ENCODE results near the gene STAT1.

Gene STAT1

DNA sequence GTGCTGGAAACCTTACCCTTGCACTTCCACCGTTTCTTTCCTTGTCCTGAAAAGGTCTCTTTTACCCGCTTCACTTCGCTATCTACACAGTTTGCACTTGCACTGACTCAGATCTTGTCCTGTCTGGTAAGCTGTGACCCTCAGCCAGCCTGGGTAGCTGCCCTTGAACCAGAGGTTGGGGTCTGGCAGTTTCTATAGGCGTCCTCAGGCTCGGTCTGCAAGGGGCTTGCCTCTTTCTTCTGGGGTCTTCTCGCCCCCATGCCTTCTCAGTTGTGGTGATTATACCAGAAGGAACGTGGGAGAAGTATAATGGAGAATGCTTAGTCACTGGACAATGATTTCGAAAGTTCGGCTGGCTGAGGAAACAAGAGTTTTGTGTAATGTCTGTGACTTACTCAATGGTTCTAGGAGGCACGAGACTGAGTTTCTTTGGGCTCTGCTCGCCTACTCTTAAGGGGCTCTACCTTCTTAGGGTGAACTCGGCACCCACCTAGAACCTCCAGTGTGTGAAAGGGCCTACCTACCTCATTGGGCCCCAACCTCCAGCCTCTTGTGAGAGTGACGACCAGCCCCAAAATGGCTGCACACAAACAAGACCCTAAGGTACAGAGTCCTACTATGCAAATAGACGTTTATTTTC is 6.9 kb upstream of the STAT1 start:
- H3K27me3 Mint-ChIP-seq (ENCODE audit: low read depth), result no peaks in the 10 kb centered on the region
- no peak overlapping the region for H3K4me3 Mint-ChIP-seq
- H3K4me1 Mint-ChIP-seq (ENCODE audit: low read depth), result peaks cover 31% of the 10 kb centered on the region
- H3K36me3 Mint-ChIP-seq (ENCODE audit: low read depth), result peaks cover 10% of the 10 kb centered on the region
- no peak overlapping the region for H3K27ac Mint-ChIP-seq
- DNase-seq (ENCODE audit: low spot score), result peak; percentile 61
- peaks cover under 1% of the 10 kb centered on the region for H3K9me3 Mint-ChIP-seq

DNA sequence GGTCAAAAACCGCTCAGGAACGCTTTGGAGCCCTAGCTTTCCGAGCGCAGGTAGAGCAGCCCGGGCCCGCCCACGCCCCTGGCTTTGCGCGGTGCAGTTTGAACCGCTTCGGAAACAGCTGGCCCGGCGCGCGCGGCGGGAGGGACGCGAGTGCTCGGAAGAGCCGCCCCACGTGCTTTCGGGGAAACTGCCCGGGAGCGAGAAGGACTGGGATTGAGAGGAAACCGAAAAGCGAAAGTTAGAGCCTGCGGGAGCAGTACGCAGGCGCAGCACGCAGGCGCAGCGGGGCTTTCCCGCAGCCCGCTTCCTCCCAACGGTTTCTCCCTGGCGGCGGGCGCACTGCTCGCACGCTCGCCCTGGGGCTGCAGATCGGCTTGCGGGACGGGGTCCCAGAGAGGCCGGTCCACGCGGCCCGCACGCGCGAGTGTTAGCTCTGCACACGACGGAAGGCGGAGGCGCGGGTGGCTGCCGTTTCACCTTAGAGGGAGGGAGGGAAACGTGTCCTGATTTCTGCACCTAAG is 6.3 kb upstream of the STAT1 start:
- no peaks in the 10 kb centered on the region for H3K27me3 Mint-ChIP-seq (ENCODE audit: low read depth)
- peak; percentile 97 for DNase-seq (ENCODE audit: low spot score)
- H3K36me3 Mint-ChIP-seq (ENCODE audit: low read depth), result peaks cover 7% of the 10 kb centered on the region
- H3K4me1 Mint-ChIP-seq (ENCODE audit: low read depth), result peaks cover 28% of the 10 kb centered on the region
- no peak overlapping the region for H3K4me3 Mint-ChIP-seq
- peaks cover 4% of the 10 kb centered on the region for H3K9me3 Mint-ChIP-seq
- no peak overlapping the region for H3K27ac Mint-ChIP-seq

DNA sequence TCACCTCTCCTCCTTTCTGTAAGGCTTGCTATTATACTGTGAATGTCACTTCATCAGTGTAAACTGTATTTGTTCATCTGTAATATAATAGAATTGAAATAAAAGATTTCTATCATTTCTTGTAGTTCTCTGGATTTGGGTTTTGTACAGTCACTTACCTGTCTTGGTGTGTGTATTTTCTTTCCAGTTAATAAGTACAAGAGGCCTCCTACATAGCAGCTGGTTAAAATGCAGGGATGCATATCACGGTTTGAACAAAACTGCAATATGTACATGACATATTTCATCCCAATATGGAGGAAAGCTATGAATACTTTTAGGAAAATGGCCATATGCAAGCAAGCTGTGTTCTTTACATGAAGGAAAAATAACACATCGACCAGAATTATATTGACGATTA is 5.4 kb upstream of the STAT1 start:
- Mint-ChIP-seq H3K4me1 (ENCODE audit: low read depth) (peaks cover 20% of the 10 kb centered on the region), H3K4me3 (peak overlapping the region; percentile 7), H3K36me3 (ENCODE audit: low read depth) (peaks cover 4% of the 10 kb centered on the region), H3K27me3 (ENCODE audit: low read depth) (no peaks in the 10 kb centered on the region), H3K9me3 (peaks cover 4% of the 10 kb centered on the region), H3K27ac (no peak overlapping the region)
- DNase-seq (ENCODE audit: low spot score), result no peak

DNA sequence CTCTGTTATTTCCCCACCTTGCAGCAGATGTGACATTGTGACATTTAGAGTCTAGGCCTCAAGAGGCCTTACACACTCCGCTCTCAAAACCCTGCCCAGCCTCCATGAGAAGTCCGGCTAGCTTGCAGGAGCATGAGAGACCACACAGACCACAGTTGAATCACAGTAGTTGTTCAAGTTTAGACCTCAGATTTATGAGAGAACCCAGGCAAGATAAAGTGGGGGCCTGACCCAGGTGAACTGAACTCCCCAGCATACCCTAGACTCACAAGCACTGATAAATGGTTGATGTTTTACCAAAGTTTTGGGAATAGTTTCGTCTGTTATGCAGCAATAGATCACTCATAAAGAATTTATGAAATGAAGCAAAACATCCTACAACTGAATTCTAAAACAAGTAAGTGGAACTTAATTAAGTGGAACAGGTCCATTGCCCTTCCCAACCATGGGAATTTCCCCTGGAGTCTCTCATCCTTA is 4.7 kb upstream of the STAT1 start:
- Mint-ChIP-seq H3K4me1 (ENCODE audit: low read depth) (peaks cover 19% of the 10 kb centered on the region), H3K27me3 (ENCODE audit: low read depth) (no peaks in the 10 kb centered on the region), H3K27ac (peak overlapping the region; percentile 68), H3K9me3 (peaks cover 4% of the 10 kb centered on the region), H3K36me3 (ENCODE audit: low read depth) (peaks cover 4% of the 10 kb centered on the region), H3K4me3 (peak overlapping the region; percentile 61)
- DNase-seq (ENCODE audit: low spot score), result no peak

DNA sequence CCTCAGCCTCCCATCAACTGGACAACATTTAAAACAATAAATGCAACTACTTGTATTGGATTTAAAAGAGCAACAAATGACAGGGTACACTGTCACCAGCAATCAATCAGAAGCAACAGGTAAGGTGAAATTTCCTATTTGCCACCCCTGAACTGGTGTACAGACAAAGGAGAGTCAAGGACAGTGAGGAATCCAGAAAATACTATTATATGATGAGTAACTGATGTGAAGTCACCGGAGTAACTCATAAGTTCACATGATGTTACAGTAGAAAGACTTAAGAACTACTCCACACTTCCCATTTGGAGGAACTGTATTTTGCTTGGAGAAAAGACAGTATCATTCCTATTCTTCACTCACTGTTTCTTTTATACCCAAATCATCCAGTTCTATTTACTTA is 4.1 kb upstream of the STAT1 start:
- no peaks in the 10 kb centered on the region for H3K27me3 Mint-ChIP-seq (ENCODE audit: low read depth)
- H3K36me3 Mint-ChIP-seq (ENCODE audit: low read depth), result peaks cover 4% of the 10 kb centered on the region
- no peak for DNase-seq (ENCODE audit: low spot score)
- H3K9me3 Mint-ChIP-seq, result peaks cover 4% of the 10 kb centered on the region
- peaks cover 19% of the 10 kb centered on the region for H3K4me1 Mint-ChIP-seq (ENCODE audit: low read depth)
- peak overlapping the region; percentile 61 for H3K4me3 Mint-ChIP-seq
- peak overlapping the region; percentile 29 for H3K27ac Mint-ChIP-seq

DNA sequence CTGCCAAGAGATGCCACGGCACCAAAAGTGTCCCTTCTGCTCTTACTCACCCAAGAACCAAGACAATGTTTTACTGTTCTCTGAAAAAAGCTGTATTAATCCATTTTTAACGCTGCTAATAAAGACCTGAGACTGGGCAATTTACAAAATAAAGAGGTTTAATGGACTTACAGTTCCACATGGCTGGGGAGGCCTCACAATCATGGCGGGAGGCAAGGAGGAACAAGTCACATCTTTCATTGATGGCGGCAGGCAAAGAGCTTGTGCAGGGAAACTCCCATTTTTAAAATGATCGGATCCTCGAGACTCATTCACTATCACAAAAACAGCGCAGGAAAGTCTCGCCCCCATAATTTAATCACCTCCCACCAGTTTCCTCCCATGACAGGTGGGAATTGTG is 1.9 kb upstream of the STAT1 start:
- H3K36me3 Mint-ChIP-seq (ENCODE audit: low read depth), result peaks cover 16% of the 10 kb centered on the region
- no peak overlapping the region for H3K27ac Mint-ChIP-seq
- no peak overlapping the region for H3K4me3 Mint-ChIP-seq
- H3K9me3 Mint-ChIP-seq, result peaks cover 4% of the 10 kb centered on the region
- H3K4me1 Mint-ChIP-seq (ENCODE audit: low read depth), result peaks cover 25% of the 10 kb centered on the region
- no peaks in the 10 kb centered on the region for H3K27me3 Mint-ChIP-seq (ENCODE audit: low read depth)
- DNase-seq (ENCODE audit: low spot score), result no peak

GRCh38 chr2:191015239-191015638 is 1.3 kb upstream of the STAT1 start:
- no peak for DNase-seq (ENCODE audit: low spot score)
- Mint-ChIP-seq H3K9me3 (peaks cover 4% of the 10 kb centered on the region), H3K36me3 (ENCODE audit: low read depth) (peaks cover 19% of the 10 kb centered on the region), H3K27ac (no peak overlapping the region), H3K4me3 (no peak overlapping the region), H3K4me1 (ENCODE audit: low read depth) (peaks cover 27% of the 10 kb centered on the region), H3K27me3 (ENCODE audit: low read depth) (no peaks in the 10 kb centered on the region)

DNA sequence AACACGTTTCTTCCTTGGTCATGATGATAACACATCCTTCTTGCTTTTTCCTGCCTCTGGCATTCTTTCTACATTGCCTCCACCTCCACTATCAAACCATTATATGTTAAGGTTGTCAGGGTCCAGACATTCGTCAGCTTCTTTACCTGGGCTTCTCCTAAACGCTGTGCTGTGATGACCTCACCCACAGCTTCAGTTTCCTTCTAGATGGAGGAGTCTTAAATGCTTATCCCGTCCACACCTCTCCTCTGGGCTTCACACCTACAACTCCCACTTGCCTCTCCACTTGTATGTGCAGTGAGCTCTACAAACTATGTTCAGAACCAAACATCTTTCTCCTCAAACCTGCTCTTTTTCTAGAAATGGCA is 666 bp upstream of the STAT1 start:
- Mint-ChIP-seq H3K4me3 (no peak overlapping the region), H3K4me1 (ENCODE audit: low read depth) (peaks cover 32% of the 10 kb centered on the region), H3K27ac (no peak overlapping the region), H3K27me3 (ENCODE audit: low read depth) (no peaks in the 10 kb centered on the region), H3K9me3 (peaks cover 4% of the 10 kb centered on the region), H3K36me3 (ENCODE audit: low read depth) (peaks cover 25% of the 10 kb centered on the region)
- DNase-seq (ENCODE audit: low spot score), result no peak

DNA sequence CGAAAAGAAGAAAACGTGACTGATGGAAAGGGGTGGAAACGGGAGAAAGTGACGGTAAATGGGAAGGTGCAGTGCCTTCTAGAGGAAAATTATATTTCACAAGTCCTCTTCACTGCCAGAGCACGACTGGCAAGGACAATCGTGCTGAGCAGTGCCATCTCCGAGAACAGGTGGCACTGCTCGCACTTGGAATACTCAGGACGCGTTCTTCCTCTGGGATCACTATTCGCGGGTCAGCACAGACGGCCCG is 364 bp downstream of the STAT1 start:
- Mint-ChIP-seq H3K4me1 (ENCODE audit: low read depth) (peaks cover 31% of the 10 kb centered on the region), H3K4me3 (no peak overlapping the region), H3K9me3 (peaks cover 4% of the 10 kb centered on the region), H3K36me3 (ENCODE audit: low read depth) (peaks cover 34% of the 10 kb centered on the region), H3K27me3 (ENCODE audit: low read depth) (no peaks in the 10 kb centered on the region), H3K27ac (no peak overlapping the region)
- no peak for DNase-seq (ENCODE audit: low spot score)

DNA sequence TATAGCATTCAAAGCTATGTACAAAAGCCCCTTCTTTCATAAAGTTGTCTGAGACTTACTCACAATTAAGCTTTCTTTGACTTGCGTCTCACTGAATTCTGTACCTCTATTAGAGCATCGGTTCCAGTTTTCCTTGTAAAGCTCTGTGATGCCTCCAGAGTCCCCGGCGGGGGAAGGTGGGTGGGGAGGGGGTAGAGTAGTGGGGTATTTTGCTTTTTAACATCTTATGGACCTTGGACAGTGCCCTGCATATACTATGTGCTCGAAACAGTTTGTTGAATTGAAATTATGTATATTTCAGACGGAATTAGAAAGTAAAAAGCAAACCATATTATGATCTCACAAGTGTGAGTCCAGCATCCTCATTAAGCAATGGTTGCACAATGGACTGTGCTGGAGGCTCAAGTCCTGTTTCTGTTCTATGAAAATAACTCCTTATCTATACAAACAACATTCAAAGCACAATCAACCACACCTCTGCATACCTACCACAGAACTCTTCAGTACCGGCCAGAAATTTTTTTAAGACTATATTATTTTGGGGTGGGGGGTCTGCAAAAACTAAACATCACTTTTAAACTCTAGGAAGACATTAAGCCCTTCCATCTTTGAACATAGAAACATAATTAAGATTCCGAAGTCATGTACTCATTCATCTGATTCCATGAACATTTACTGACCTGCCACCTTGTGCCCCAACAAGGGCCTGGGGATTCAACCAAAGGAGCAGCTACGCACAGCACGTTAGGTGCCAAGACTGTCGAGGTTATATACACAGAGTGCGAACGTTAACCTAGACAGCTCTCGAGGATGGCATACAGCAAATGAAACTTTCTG is 908 bp downstream of the STAT1 start:
- H3K4me3 Mint-ChIP-seq, result no peak overlapping the region
- no peak overlapping the region for H3K27ac Mint-ChIP-seq
- no peaks in the 10 kb centered on the region for H3K27me3 Mint-ChIP-seq (ENCODE audit: low read depth)
- peaks cover 40% of the 10 kb centered on the region for H3K36me3 Mint-ChIP-seq (ENCODE audit: low read depth)
- H3K4me1 Mint-ChIP-seq (ENCODE audit: low read depth), result peaks cover 31% of the 10 kb centered on the region
- peaks cover 4% of the 10 kb centered on the region for H3K9me3 Mint-ChIP-seq
- no peak for DNase-seq (ENCODE audit: low spot score)

- Mint-ChIP-seq H3K27me3 (ENCODE audit: low read depth) (no peaks in the 10 kb centered on the region), H3K9me3 (peaks cover 4% of the 10 kb centered on the region), H3K4me1 (ENCODE audit: low read depth) (peaks cover 32% of the 10 kb centered on the region), H3K27ac (no peak overlapping the region), H3K4me3 (no peak overlapping the region), H3K36me3 (ENCODE audit: low read depth) (peaks cover 47% of the 10 kb centered on the region)
- DNase-seq (ENCODE audit: low spot score), result no peak
Measured at GRCh38 chr2:191012346-191012745, 1.6 kb downstream of the STAT1 start.

DNA sequence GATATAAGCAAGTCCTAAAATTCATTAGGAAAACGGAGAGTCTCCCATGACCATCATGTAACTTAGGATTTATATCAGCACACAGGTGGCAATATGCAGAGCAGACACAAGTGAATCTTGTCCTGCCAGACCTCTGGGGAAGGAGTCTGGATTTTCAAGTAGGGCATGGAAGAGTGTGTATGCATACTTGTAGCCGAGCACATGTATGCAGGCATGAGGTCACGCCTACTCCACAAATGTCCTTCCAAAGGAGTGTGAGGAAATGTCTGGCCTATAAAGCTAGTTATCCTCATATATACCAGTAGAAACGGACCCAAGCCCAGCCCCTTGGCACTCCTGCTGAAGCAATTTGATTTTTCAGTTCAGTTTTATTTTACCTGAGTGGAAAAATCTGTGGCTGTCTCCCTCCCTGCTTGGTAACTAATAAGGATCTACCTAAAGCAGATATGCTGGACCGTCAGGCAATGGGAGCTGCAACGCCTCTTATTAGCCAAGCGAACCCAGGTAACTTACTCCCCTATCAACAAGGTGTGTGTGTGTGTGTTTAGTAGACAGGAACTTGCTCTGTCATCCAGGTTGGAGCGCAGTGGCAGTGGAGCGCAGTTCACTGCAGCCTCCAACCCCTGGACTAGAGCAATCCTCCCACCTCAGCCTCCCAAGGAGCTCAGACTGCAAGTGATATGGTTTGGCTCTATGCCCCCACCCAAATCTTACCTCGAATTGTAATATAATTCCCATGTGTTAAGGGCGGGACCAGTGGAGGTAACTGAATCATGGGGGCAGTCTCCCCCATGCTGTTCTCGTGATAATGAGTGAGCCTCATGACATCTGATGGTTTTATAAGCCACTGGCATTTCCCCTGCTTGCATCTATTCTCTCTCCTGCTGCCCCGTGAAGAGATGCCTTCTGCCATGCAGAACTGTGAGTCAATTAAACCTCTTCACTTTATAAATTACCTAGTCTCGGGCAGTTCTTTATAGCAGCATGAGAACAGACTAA is 2.8 kb downstream of the STAT1 start:
- peaks cover 34% of the 10 kb centered on the region for H3K4me1 Mint-ChIP-seq (ENCODE audit: low read depth)
- no peak for DNase-seq (ENCODE audit: low spot score)

DNA sequence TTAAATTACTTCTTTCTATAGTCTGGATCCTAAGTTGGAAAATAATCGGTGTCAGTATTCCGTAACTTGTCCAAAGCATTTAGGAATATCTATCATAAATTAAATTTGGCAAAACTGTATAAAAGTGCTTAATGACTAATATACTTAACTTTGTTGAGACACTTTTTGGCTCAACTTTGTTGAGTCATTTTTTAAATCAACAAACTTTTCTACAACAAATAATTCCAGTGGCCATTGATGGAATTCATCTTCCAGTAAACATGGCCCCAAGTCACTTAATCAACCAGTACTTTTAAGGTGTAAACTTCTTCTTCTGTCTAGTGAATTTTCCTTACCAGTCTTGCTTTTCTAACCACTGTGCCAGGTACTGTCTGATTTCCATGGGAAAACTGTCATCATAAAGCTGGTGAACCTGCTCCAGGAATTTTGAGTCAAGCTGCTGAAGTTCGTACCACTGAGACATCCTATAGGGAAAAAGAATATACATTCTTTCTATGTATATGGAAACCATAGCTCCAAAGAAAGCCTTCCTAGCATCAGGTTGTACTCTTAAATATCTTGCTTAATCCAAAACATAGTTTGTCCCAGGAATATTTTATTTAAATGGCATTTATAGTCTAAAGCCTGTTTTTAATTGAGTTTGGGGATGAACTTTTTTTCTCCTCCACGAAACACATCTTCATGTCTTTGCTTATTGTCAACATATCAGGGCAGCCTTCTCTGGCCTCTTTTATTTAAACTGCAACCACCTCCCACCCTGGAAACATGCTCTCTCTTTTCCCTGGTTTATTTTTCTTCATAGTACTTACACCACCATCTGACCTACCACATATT is 4.2 kb downstream of the STAT1 start:
- Mint-ChIP-seq H3K27me3 (ENCODE audit: low read depth) (no peaks in the 10 kb centered on the region), H3K27ac (no peak overlapping the region), H3K4me1 (ENCODE audit: low read depth) (peaks cover 40% of the 10 kb centered on the region), H3K4me3 (peak overlapping the region; percentile 77), H3K36me3 (ENCODE audit: low read depth) (peaks cover 69% of the 10 kb centered on the region), H3K9me3 (peaks cover 11% of the 10 kb centered on the region)
- DNase-seq (ENCODE audit: low spot score), result no peak

More for the DNA sequence above, 2.8 kb downstream of the STAT1 start:
- Mint-ChIP-seq H3K36me3 (ENCODE audit: low read depth) (peaks cover 54% of the 10 kb centered on the region), H3K27ac (peak overlapping the region; percentile 62), H3K4me3 (no peak overlapping the region), H3K27me3 (ENCODE audit: low read depth) (no peaks in the 10 kb centered on the region), H3K9me3 (peaks cover 9% of the 10 kb centered on the region)

All from T-helper 2 cell treated with Interferon-gamma antibody and Interleukin-4, amounts not matched to agents 5 μg/mL and 100 μg/mL, for 36 hours (primary cell).